GM12864 (cell line): Measurements from ENCODE around the gene TRAF2.

ENCODE experiments used
- DNase-seq: peaks from one replicate; pipeline ENCODE4 v3.0.0-alpha.2; 2011; ENCODE audit warnings: low read depth
- H3K4me3 ChIP-seq: 2 replicates; pipeline ENCODE4 v1.5.1; 2011; ENCODE audit warnings: mild to moderate bottlenecking, low read depth, low read length, control low read depth
- TF ChIP-seq, protein P1 (sequence below): IDR thresholded peaks from 2 replicates; pipeline ENCODE4 v1.5.1; 2011; ENCODE audit warnings: low read depth, mild to moderate bottlenecking, moderate library complexity, low read length, control low read depth, inconsistent platforms; ENCODE audit errors: missing control alignments

The TRAF2 gene

DNA sequence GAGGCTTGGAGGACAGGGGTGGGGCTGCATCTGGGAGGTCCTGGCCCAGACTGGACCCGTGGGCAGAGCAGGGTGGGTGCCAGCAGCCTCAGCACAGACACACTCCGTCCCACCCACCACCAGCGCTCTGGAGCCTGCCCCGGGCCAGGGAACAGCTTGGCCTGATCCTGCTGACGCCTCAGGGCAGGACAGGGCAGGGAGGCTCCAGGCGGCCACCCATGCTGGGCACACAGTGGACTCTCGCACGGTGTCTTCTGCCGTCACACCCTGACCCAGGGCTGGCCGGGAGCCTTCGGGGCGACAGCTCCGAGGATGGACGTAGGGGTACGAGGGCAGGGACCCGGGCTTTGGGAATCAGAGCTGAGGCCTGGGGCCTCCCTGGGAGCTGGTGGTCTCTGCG, 82.8 kb downstream of the TRAF2 start:
- TF ChIP-seq, protein P1, sequence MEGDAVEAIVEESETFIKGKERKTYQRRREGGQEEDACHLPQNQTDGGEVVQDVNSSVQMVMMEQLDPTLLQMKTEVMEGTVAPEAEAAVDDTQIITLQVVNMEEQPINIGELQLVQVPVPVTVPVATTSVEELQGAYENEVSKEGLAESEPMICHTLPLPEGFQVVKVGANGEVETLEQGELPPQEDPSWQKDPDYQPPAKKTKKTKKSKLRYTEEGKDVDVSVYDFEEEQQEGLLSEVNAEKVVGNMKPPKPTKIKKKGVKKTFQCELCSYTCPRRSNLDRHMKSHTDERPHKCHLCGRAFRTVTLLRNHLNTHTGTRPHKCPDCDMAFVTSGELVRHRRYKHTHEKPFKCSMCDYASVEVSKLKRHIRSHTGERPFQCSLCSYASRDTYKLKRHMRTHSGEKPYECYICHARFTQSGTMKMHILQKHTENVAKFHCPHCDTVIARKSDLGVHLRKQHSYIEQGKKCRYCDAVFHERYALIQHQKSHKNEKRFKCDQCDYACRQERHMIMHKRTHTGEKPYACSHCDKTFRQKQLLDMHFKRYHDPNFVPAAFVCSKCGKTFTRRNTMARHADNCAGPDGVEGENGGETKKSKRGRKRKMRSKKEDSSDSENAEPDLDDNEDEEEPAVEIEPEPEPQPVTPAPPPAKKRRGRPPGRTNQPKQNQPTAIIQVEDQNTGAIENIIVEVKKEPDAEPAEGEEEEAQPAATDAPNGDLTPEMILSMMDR = no peak
- no peak for DNase-seq
- H3K4me3 ChIP-seq = no peak overlapping the region

DNA sequence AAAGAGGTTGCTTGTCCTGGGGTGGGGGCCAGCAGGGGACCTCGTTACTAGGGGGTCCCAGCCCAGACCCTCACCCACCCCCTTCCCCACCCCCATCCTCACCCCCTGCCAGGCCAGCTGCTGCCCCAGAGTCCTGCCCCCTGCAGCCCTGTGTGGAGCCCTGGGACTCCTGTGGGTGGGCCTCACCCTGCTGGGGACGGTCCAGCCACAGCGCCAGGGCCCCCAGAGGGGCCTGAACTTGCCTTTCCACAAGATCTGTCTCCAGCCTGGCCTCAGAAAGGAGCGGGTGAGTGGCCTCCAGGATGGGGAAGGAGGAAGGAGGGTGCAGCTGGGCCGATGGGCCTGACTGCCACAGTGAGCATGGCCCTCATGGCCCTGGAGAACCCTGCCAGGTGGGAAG, 83.5 kb downstream of the TRAF2 start:
- DNase-seq = no peak
- no peak overlapping the region for H3K4me3 ChIP-seq
- TF ChIP-seq, protein P1 = no peak

DNA sequence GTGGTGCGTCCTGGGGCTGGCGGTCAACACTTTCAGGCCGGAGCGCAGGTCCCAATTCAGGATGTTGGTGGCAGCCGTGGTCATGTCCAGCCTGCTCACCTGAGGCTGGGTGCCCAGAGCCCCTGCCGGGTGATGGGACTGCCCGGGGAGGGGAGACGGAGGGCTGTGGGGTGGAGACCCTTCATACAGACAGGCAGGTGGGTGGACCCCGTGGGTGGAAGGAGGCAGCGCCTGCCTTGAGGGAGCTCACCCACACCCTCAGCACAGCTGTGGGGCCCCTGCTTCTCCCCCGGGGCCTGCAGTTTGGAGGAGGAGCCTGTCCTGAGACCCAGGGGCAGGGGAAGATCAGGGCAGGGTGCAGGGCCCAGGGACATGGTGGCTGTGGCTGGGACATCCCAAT, 84.0 kb downstream of the TRAF2 start:
- no peak overlapping the region for H3K4me3 ChIP-seq
- DNase-seq = no peak
- TF ChIP-seq, protein P1 = no peak

DNA sequence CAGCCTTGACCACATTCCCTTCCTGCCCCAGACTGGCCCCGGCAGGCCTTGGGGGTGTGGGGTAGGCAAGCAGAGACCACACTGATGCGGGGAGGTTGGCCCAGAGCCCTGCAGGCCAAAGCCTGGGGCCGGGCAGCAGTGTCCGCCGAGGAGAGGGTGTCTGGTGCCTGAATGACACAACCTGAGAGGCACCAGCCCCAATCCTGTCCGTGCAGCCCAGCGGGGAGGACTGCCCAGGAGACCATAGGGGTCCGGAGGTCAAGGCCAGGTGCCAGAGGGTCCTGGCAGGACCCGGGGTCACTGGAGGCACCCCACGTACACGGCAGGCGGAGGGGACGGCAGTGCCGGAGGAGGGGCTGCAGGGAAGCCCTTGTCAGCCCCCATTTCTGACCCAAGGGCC, 85.4 kb downstream of the TRAF2 start:
- no peak for DNase-seq
- H3K4me3 ChIP-seq = no peak overlapping the region
- TF ChIP-seq, protein P1 = no peak

DNA sequence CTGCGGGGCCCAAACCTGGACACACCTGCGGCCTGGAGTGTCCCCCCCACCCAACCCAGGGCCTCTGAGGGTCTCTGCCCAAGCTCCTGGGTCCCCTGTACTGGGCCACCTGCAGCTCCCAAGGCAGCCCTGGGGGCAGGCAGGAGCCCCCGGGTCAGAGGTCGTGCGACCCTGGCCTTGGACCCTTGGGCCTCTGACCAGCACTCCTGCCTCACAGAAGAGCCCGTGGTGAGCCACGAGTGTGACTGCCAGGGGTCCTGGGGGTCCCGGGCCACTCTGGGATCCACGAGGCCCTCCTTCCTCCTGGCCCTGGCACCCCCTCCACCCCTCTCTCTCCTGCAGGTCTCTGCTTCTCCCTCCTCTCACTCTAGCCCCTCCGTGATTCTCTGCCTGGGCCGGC, 86.0 kb downstream of the TRAF2 start:
- TF ChIP-seq, protein P1 = no peak
- H3K4me3 ChIP-seq = no peak overlapping the region
- no peak for DNase-seq

DNA sequence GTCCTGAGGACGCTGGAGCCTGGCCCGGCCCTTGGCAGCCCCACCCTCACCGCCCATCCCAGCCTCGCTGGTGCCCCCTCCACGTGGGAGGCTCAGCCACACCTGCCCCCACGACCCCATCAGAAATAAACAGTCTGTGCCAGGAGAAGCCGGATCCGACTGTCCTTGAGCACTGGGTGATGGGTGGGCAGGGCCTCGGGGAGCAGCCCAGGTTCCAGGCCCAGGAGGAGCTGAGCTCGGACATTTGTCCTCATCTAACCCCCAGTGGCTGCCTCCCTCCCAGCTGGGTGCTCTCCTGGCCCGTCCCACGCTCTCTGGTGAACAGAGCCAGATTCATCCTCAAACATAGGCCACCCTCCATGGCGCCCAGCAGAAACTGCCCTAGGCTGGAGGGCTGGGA, 86.4 kb downstream of the TRAF2 start:
- DNase-seq = no peak
- TF ChIP-seq, protein P1 = no peak
- no peak overlapping the region for H3K4me3 ChIP-seq
